Sigmoid colon (tissue), 7 donors: ENCODE data around the gene IL31RA. TPM values are rescaled to one million over a fixed set of nuclear protein-coding genes. Genes with fewer than 3 reads are reported as not detected.

ENCODE experiments used
- DNase-seq: peaks from one replicate; pipeline ENCODE4 v3.0.0-alpha.2; 2019
- H3K27ac ChIP-seq, 4 donors: fragments of 200-600 bp; sonication (generic); one replicate each; pipeline ENCODE4 v1.5.1; 2016 to 2019; ENCODE audit warnings: mild to moderate bottlenecking in 1 of 4
- H3K27me3 ChIP-seq, 3 donors: fragments of 200-600 bp; sonication (generic); one replicate each; pipeline ENCODE4 v1.5.1; 2019; ENCODE audit warnings: mild to moderate bottlenecking in 1 of 3
- H3K36me3 ChIP-seq, 4 donors: fragments of 200-600 bp; sonication (generic); one replicate each; pipeline ENCODE4 v1.5.1; 2016 to 2019
- H3K4me1 ChIP-seq, 4 donors: fragments of 200-600 bp; sonication (generic); one replicate each; pipeline ENCODE4 v1.5.1; 2017 to 2019
- H3K4me3 ChIP-seq, 4 donors: fragments of 200-600 bp; sonication (generic); one replicate each; pipeline ENCODE4 v1.5.1; 2017 to 2019; ENCODE audit warnings: mild to moderate bottlenecking in 2 of 4, moderate library complexity in 1 of 4
- H3K9me3 ChIP-seq, 4 donors: fragments of 200-600 bp in 3 of 4; sonication (generic) in 3 of 4; one replicate each; pipeline versions ENCODE4 v1.5.1 to v1.6.1; 2013 to 2019
- EP300 ChIP-seq, 4 donors: sonication (generic); formaldehyde crosslinking; IDR thresholded peaks; one replicate each; pipeline ENCODE4 v1.6.1; 2017; ENCODE audit warnings: antibody characterized with exemption in 4 of 4
- POLR2A ChIP-seq, 2 donors: fragments of 450-650 bp; IDR thresholded peaks; one replicate each; pipeline ENCODE4 v1.6.1; 2016; ENCODE audit warnings: antibody characterized with exemption in 2 of 2, mild to moderate bottlenecking in 2 of 2, moderate library complexity in 2 of 2
- POLR2AphosphoS5 ChIP-seq, 4 donors: sonication (generic); formaldehyde crosslinking; IDR thresholded peaks; one replicate each; pipeline ENCODE4 v1.6.1; 2017; ENCODE audit warnings: antibody characterized with exemption in 4 of 4
- WGBS, 2 donors: extraction: QIAGEN DNeasy Blood & Tissue Kit; methylation state at CpG; one replicate each; pipeline ENCODE4 v1.1.7; 2013; 5-methylcytosine and 5-hydroxymethylcytosine counted together
- intact Hi-C: fragments of 100-400 bp; cut with DNase I; formaldehyde crosslinking; loops from one replicate; pipeline ENCODE4 v1.15.1; 2023
- polyA plus RNA-seq, 3 donors: library from polyadenylated mRNA; stranded (reverse); fragments of 200-250 nt; gene quantifications; one replicate each; pipeline ENCODE4 v1.2.3, GENCODE V29; 2013
- total RNA-seq, 4 donors: library from RNA; depleted of rRNA; stranded (reverse); fragments of >200 nt; gene quantifications; one replicate each; pipeline ENCODE4 v1.1.0, GENCODE V29; 2016
- TF ChIP-seq, protein P1 (sequence below), 4 experiments: fragments of 450-650 bp in 3 of 4; fragments of 200-600 bp in 1 of 4; IDR thresholded peaks; one replicate each; pipeline ENCODE4 v1.5.1; 2016 to 2019; ENCODE audit warnings: antibody characterized with exemption in 4 of 4, mild to moderate bottlenecking in 3 of 4, moderate library complexity in 2 of 4
- donor health status: healthy with polysubstance abuse.
- donor health status: Bipolar disorder and iron deficiency.
- donor health status: healthy.

Gene IL31RA
- total and polyA plus RNA-seq, 7 donors = 0.09 to 3.3 (median 1.5) TPM; not detected in 3

DNA sequence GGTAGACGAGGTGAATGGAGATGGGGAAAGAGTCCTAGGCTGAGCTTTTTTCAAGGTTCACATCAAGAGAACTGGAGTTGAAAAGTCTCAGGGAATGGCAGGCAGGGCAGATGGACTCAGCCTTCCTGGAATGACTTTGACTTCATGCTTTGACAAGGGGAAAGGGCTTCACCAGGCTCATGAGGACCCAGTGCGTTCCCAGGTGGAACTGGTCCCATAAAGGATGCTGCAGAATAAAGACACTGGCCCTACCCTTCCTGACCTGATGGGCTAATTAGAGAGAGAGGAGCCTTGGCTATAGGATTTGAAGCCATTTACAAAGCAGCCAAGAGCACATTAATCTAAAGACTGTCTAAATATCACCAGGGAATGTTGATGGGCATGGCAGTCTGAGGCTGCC is 63.8 kb downstream of the IL31RA start:
- DNase-seq = no peak
- Histone ChIP-seq H3K36me3 (no peaks in the 10 kb centered on the region), H3K27ac (no peak overlapping the region), H3K9me3 (no peaks in the 10 kb centered on the region), H3K4me3 (no peak overlapping the region), H3K27me3 (no peaks in the 10 kb centered on the region), H3K4me1 (no peaks in the 10 kb centered on the region)
- intact Hi-C loops = no loop called here
- TF ChIP-seq EP300 (IDR thresholded peaks at IDR 0.05) = no peak
- TF ChIP-seq POLR2AphosphoS5 (IDR thresholded peaks at IDR 0.05) = no peak
- TF ChIP-seq, protein P1, sequence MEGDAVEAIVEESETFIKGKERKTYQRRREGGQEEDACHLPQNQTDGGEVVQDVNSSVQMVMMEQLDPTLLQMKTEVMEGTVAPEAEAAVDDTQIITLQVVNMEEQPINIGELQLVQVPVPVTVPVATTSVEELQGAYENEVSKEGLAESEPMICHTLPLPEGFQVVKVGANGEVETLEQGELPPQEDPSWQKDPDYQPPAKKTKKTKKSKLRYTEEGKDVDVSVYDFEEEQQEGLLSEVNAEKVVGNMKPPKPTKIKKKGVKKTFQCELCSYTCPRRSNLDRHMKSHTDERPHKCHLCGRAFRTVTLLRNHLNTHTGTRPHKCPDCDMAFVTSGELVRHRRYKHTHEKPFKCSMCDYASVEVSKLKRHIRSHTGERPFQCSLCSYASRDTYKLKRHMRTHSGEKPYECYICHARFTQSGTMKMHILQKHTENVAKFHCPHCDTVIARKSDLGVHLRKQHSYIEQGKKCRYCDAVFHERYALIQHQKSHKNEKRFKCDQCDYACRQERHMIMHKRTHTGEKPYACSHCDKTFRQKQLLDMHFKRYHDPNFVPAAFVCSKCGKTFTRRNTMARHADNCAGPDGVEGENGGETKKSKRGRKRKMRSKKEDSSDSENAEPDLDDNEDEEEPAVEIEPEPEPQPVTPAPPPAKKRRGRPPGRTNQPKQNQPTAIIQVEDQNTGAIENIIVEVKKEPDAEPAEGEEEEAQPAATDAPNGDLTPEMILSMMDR (IDR thresholded peaks at IDR 0.05) = no peak
- TF ChIP-seq POLR2A (IDR thresholded peaks at IDR 0.05) = no peak
- 91 to 95% methylated on average over 2 of the region's 2 CpGs for WGBS, 2 donors

DNA sequence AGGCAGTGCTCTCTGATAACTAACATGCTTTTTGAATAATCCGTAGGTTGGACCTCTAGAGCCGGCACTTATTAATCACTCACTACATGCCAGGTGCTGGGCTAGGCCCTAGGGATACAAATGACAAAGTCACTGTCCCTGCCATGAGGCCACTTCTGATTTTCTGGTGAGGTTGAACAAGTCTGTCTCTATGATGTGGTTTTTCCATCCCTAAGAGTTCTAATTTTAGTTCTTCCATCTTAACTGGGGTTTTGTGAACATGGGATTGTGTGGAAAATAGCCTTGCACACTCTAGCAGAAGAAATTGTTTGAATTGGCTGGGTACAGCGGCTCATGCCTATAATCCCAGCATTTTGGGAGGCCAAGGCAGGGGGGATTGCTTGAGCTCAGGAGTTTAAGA is 64.6 kb downstream of the IL31RA start:
- TF ChIP-seq, protein P1 (IDR thresholded peaks at IDR 0.05) = no peak
- TF ChIP-seq POLR2AphosphoS5 (IDR thresholded peaks at IDR 0.05) (no peak), POLR2A (IDR thresholded peaks at IDR 0.05) (no peak), EP300 (IDR thresholded peaks at IDR 0.05) (no peak)
- no peak for DNase-seq
- H3K27ac ChIP-seq = no peak overlapping the region
- H3K36me3 ChIP-seq = no peaks in the 10 kb centered on the region
- no peak overlapping the region for H3K4me3 ChIP-seq
- no peaks in the 10 kb centered on the region for H3K27me3 ChIP-seq
- H3K4me1 ChIP-seq = no peaks in the 10 kb centered on the region
- intact Hi-C loops = no loop called here
- no peaks in the 10 kb centered on the region for H3K9me3 ChIP-seq
- WGBS, 2 donors = 90 to 94% methylated on average over 3 of the region's 3 CpGs

DNA sequence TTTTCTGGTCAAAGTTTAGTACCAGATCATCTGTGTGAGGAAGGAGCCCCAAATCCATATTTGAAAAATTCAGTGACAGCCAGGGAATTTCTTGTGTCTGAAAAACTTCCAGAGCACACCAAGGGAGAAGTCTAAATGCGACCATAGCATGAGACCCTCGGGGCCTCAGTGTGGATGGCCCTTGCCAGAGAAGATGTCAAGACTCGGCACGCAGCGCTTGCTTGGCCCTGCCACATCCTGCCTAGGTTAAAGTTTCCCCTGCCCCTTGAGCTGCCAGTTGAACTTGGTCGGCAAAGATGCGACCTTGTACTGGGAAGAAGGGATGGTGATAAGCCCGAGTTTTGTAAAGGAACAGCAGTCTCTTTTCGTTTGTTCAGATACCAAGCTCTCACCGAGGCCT is 65.8 kb downstream of the IL31RA start:
- Histone ChIP-seq H3K36me3 (no peaks in the 10 kb centered on the region), H3K27me3 (no peaks in the 10 kb centered on the region), H3K27ac (no peak overlapping the region), H3K4me3 (no peak overlapping the region), H3K4me1 (no peaks in the 10 kb centered on the region), H3K9me3 (no peaks in the 10 kb centered on the region)
- DNase-seq = no peak
- intact Hi-C loops = no loop called here
- WGBS, 2 donors = 77 to 86% methylated on average over 10 of the region's 10 CpGs
- TF ChIP-seq POLR2A (IDR thresholded peaks at IDR 0.05) (no peak), POLR2AphosphoS5 (IDR thresholded peaks at IDR 0.05) (no peak), EP300 (IDR thresholded peaks at IDR 0.05) (no peak)
- TF ChIP-seq, protein P1 (IDR thresholded peaks at IDR 0.05) = no peak

DNA sequence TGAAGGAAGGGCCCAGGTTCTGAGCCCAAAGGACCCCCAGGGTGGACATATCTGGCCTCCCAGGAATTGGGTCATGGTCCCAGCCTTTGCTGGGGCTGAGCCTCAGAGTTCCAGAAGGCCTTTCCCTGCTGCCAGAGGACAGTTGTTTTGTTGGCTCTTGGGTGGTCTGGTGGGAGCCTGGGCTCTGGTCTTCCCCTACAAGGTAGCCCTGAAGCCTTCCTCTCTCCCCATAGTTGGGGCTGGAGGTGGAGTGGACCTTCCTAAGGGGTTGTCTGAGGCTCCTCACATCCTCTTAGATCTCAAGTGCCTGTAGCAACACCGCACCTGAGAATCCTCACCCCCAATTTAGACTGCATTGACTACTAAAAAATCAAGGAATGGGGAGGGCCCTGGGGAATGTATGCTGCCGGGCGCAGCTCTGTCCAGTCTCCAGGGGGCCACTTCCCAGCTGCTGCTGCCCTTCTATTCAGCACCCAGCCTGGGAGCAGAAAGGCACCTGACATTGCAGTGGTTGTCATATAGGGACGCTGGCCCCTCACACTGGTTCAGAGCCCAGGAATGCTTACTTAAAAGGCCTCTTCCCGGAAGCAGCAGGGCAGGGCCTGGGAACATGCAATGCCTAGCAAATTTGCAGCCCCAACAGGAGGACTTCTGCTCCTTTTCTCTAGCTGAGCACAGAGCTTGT is 66.4 kb downstream of the IL31RA start:
- H3K36me3 ChIP-seq = no peaks in the 10 kb centered on the region
- H3K27ac ChIP-seq = no peak overlapping the region
- no peaks in the 10 kb centered on the region for H3K4me1 ChIP-seq
- intact Hi-C loops = no loop called here
- 91 to 95% methylated on average over 5 of the region's 5 CpGs for WGBS, 2 donors
- no peak overlapping the region for H3K4me3 ChIP-seq
- no peaks in the 10 kb centered on the region for H3K27me3 ChIP-seq
- TF ChIP-seq, protein P1 (IDR thresholded peaks at IDR 0.05) = no peak
- TF ChIP-seq POLR2A (IDR thresholded peaks at IDR 0.05) (no peak), EP300 (IDR thresholded peaks at IDR 0.05) (no peak), POLR2AphosphoS5 (IDR thresholded peaks at IDR 0.05) (no peak)
- H3K9me3 ChIP-seq = no peaks in the 10 kb centered on the region
- DNase-seq = no peak
